Non-pigmented ciliary epithelial cell (primary cell): ENCODE results near the gene NUTM2B.
"Not testable (repeated sequence)": the region's sequence is repeated elsewhere in the genome, so short reads cannot be mapped to it uniquely, and the experiment has no call there.

ENCODE experiments used
- DNase-seq: peaks from one replicate; pipeline ENCODE4 v3.0.0-alpha.2; 2010; ENCODE audit warnings: low read depth

NUTM2B gene

DNA sequence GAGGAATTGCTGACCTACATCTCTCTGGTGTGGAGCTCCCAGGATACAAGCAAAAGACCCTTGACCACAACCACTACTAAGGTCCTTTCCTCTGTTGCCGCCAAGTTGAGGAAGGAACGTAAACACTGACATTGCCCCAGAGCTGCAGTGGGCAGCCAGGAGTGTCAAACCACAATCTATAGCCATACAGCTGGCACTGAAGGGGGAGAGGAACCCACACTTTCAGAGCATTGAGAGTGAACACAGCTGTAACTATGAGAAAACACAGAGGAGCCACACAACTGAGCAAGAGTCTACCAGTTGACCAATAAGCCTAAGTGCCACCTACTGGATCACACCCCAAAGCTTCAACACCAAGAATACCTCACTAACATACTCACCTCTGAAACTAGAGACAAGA lies 45.5 kb downstream of the NUTM2B start:
- not testable (repeated sequence) for DNase-seq

GRCh38 chr10:79753601-79754000 lies 50.6 kb downstream of the NUTM2B start:
- not testable (repeated sequence) for DNase-seq

DNA sequence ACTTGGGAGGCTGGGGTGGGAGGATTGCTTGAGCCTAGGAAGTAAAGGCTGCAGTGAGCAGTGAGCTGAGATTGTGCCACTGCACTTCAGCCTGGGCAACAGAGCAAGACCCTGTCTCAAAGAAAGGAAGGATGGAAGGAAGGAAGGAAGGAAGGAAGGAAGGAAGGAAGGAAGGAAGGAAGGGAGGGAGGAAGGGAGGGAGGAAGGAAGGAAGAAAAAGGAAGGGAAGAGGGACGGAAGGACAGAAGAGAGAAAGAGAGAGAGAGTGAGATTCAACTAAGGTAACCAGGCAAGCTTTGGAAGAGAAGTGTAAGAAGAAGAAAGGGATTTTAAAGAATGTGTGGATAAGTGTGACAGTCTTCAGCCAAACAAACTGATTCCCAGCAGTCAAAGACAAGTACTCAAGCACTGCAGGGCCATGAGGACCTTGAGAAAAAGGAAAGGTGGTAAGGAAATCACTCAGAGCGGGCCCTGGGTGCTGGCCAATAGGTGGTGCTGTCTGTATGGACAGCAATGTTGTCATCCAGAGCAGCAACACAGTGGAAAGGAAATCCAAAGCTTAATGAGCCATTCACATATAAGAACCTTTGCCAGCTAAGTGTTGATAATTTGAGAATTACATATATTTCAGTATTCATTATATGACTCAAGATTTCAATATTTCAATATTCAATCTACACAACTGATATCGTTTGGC lies 55.4 kb downstream of the NUTM2B start:
- not testable (repeated sequence) for DNase-seq
